A673 (cell line): ENCODE data around the gene SPATA13.

Experiments
- EZH2 ChIP-seq: fragments of 200-600 bp; sonication (generic); IDR thresholded peaks from 2 replicates; pipeline ENCODE4 v1.6.1; 2017; ENCODE audit warnings: borderline replicate concordance, low read depth, mild to moderate bottlenecking, mixed read lengths, antibody characterized with exemption, low read length; ENCODE audit not compliant: poor library complexity, severe bottlenecking
- TF ChIP-seq, protein P1 (sequence below): fragments of 300-800, 200-600 bp; sonication (generic); conservative IDR thresholded peaks from 2 replicates; pipeline ENCODE4 v1.5.1; 2017; ENCODE audit warnings: low read depth, mild to moderate bottlenecking, antibody characterized with exemption, low read length, moderate library complexity, mixed read lengths

- TF ChIP-seq, protein P1, sequence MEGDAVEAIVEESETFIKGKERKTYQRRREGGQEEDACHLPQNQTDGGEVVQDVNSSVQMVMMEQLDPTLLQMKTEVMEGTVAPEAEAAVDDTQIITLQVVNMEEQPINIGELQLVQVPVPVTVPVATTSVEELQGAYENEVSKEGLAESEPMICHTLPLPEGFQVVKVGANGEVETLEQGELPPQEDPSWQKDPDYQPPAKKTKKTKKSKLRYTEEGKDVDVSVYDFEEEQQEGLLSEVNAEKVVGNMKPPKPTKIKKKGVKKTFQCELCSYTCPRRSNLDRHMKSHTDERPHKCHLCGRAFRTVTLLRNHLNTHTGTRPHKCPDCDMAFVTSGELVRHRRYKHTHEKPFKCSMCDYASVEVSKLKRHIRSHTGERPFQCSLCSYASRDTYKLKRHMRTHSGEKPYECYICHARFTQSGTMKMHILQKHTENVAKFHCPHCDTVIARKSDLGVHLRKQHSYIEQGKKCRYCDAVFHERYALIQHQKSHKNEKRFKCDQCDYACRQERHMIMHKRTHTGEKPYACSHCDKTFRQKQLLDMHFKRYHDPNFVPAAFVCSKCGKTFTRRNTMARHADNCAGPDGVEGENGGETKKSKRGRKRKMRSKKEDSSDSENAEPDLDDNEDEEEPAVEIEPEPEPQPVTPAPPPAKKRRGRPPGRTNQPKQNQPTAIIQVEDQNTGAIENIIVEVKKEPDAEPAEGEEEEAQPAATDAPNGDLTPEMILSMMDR = no peak
- no peak for TF ChIP-seq EZH2
Observed at GRCh38 chr13:24192811-24193162, 32.3 kb downstream of the SPATA13 start.
